ENCODE data around the gene ATRIP.

Gene ATRIP

DNA sequence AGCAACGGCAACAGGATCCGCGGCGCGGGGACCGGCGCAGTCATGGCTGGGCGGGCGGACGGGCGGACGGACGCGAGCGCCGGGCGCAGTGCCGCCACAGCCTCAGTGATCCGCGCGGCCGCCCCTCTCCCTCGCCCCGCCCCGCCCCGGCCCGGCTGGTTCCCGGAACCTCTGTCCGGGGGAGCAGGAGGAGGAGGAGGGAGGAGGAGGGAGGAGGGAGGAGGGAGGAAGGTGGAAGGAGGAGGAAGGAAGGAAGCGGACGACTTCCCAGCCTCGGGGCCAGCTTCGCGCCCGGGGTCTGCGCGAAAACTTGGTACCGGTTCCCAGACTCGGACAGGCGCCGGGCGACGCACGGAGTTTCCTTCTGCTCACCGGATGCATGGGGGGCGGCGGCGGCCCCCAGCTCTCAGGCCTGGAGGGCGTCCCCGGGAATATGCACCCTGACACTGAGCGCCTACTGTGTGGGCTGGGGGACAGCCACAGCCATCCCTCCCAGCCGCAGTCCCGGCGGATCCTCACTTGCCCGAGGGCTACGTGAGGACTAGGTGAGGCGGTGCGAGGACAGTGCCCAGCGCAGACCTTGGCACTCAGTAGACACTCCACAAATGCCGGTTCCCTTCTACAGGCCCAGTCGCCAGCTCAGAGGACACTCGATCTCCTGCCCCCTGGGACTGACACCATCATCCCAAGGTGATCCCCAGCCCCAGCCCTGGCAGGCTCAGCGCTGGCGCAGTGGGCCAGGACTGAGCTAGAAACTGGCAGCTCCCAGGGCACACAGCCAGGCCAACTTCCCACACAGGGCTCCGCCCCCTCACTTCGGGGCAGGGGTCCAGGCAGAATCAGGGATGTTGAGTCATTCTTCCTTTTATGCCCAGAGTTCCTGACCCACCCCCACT is 57.8 kb downstream of the ATRIP start, which contains the start of gene SHISA5:
Gene SHISA5 (minus strand): TSS at position 124 of the 896 bp plus-strand sequence. CDS start 80 bp downstream, at position 44.
- TF ChIP-seq, protein P1, sequence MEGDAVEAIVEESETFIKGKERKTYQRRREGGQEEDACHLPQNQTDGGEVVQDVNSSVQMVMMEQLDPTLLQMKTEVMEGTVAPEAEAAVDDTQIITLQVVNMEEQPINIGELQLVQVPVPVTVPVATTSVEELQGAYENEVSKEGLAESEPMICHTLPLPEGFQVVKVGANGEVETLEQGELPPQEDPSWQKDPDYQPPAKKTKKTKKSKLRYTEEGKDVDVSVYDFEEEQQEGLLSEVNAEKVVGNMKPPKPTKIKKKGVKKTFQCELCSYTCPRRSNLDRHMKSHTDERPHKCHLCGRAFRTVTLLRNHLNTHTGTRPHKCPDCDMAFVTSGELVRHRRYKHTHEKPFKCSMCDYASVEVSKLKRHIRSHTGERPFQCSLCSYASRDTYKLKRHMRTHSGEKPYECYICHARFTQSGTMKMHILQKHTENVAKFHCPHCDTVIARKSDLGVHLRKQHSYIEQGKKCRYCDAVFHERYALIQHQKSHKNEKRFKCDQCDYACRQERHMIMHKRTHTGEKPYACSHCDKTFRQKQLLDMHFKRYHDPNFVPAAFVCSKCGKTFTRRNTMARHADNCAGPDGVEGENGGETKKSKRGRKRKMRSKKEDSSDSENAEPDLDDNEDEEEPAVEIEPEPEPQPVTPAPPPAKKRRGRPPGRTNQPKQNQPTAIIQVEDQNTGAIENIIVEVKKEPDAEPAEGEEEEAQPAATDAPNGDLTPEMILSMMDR (IDR thresholded peaks at IDR 0.05; ENCODE audit: low read depth, low read length), result no peak
- DNase-seq (ENCODE audit: extremely low read depth, low read depth), result peak; percentile 46

DNA sequence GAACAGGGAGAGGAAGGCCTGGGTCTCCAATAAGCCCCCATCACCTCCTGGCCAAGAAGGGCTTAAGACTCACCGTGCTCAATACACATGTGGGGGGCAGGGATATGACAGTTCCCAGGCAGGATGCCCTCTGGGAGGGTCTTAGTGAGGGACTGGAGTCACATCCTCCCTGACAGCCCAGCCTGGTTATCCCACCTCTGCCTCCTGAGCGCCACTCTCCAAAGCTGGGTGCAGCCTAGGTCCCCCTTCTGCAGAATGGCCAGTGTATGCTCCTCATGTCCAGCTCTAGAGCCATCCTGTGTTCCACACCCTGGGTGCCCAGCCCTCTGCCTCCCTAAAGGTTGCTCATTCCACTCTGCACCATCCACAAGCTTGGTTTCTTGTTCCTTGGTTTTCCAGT is 58.6 kb downstream of the ATRIP start:
- DNase-seq (ENCODE audit: extremely low read depth, low read depth), result no peak

DNA sequence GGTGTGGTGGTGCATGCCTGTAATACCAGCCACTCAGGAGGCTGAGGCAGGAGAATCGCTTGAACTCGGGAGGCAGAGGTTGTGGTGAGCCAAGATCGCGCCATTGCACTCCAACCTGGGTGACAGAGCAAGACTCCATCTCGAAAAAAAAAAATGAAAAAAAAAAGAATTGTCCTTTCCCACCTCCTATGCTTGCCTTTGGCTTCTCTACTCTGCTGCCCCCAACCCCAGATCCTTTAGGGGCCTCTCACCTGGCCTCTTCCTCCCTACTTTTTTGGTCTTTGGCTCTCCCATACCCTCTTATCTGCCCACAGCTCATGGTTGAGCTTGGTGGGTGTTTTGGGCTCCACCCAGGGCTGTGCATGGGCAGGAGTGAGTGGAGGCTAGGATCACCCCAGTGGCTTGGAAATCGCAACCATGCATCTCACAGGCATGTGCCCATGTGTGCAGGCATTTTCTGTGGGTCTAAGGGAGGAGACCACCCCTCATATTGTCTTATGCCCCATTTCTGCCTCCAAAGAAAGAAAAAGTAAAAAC is 59.5 kb downstream of the ATRIP start:
- TF ChIP-seq, protein P1 (IDR thresholded peaks at IDR 0.05; ENCODE audit: low read depth, low read length), result no peak
- DNase-seq (ENCODE audit: extremely low read depth, low read depth), result no peak

More for the DNA sequence above, 58.6 kb downstream of the ATRIP start:
- TF ChIP-seq, protein P1 (IDR thresholded peaks at IDR 0.05; ENCODE audit: low read depth, low read length), result no peak

DNA sequence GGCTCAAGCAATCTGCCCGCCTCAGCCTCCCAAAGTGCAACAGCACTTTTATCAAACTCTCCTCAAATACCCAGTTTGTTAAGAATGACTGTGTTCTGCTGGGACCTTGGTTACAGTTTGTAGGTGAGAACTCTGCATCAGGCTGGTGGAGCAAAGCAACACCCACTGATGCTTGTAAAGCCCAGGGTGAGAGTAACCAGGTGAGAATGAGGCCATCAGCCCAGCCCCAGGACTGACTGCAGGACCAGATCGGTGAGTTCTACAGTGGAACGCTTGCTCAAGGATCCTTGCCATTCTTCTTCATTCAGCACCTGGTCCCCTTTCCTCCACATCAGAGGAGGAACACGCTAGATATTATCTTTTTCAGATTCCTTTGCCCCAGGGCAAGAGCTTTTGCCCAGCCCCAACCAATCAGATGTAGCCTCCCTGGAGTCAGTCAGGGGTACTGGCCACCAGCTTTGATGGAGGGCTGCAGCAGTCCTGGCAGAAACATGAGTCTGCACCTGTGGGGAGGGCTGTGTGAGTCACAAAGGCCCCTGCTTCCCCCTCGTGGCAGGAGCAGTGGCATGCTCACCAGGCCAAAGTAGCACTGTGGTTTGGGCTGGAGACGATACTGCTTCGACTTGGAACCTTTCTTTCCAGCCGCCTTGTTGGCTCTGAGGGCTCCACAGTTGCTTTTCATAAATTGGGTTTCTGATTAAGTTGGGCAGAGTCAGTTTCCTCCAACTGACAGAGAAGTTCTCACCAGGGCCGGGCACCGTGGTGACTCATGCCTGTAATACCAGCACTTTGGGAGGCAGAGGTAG is 60.9 kb downstream of the ATRIP start:
- DNase-seq (ENCODE audit: extremely low read depth, low read depth), result no peak
- TF ChIP-seq, protein P1 (IDR thresholded peaks at IDR 0.05; ENCODE audit: low read depth, low read length), result peak; percentile 46

DNA sequence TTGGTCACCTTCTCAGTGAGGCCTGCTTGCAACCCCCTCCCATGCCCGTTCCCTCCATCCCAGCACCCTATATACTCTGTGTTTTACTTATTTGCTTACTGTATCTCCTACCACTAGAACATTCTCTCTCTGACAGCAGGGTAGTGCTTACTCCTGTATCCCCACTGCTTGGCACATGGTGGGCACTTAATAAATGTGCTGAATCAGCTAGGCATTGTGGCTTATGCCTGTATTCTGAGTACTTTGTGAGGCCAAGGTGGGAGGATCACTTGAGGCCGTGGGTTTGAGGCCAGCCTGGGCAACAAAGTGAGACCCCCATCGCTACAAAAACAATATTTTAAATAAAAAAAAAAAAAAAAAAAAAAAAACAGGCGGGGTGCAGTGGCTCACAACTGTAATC is 65.0 kb downstream of the ATRIP start:
- TF ChIP-seq, protein P1 (IDR thresholded peaks at IDR 0.05; ENCODE audit: low read depth, low read length), result no peak
- no peak for DNase-seq (ENCODE audit: extremely low read depth, low read depth)

DNA sequence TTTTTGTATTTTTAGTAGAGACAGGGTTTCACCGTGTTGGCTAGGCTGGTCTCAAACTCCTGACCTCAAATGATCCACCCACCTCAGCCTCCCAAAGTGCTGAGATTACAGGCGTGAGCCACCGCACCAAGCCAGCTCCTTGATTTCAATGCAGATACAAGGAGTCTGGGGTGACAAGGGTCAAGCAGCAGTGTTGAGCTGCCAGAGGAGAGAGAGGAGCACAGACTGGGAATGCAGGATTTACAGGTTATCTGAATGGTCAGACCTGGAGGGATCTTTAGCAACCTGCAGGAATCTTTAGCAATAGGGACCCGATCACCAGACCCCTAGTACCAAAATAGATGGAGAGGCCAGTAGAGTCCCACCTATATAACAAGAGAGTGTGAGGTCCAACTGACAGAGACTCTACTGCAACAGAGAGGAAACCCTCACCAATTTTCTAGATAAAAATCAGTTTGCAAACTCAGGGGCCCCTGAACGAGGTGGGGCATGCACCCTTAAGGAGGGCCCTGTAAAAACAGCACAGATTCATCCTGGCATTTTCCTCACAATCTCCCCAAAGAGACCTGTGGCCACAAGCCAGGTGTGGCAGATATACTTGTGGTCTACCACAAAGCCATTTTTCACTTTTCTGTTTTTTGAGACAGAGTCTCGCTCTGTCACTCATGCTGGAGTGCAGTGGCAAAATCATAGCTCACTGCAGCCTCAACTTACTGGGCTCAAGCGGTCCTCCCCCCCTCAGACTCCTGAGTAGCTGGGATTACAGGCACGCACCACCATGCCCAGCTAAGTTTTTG is 68.1 kb downstream of the ATRIP start:
- TF ChIP-seq, protein P1 (IDR thresholded peaks at IDR 0.05; ENCODE audit: low read depth, low read length), result no peak
- DNase-seq (ENCODE audit: extremely low read depth, low read depth), result no peak
